Stimulated activated CD8-positive, alpha-beta memory T cell treated with anti-CD3 and anti-CD28 coated beads, Interleukin-12 subunit alpha, Interleukin-12 subunit beta, amount 100 ng/mL, for 1 hour (primary cell): Measurements from ENCODE around the gene PRM2.

Experiments
- DNase-seq: peaks from one replicate; pipeline ENCODE4 v3.0.0-alpha.2; 2020; ENCODE audit warnings: low read depth

Gene PRM2

GRCh38 chr16:11225677-11226549, 50.4 kb downstream of the PRM2 start:
- DNase-seq: no peak
